ENCODE data around the gene NBEAL2. TPM values are rescaled to one million over a fixed set of nuclear protein-coding genes. Genes with fewer than 3 reads are reported as not detected.

Gene NBEAL2
- total RNA-seq, 1 donor, result 62.7 TPM

GRCh38 chr3:46985588-46985987 lies 6.1 kb downstream of the NBEAL2 start:
- Histone ChIP-seq H3K9me3 (ENCODE audit: low read depth, low read length) (no peaks in the 10 kb centered on the region), H3K4me1 (ENCODE audit: insufficient read depth, low read length) (peaks cover 100% of the 10 kb centered on the region), H3K4me3 (ENCODE audit: low read length) (no peak overlapping the region), H3K27me3 (ENCODE audit: insufficient read depth, low read length) (no peaks in the 10 kb centered on the region)

- no peak overlapping the region for H3K4me3 ChIP-seq (ENCODE audit: low read length)
- peaks cover 100% of the 10 kb centered on the region for H3K4me1 ChIP-seq (ENCODE audit: insufficient read depth, low read length)
- no peaks in the 10 kb centered on the region for H3K27me3 ChIP-seq (ENCODE audit: insufficient read depth, low read length)
- no peaks in the 10 kb centered on the region for H3K9me3 ChIP-seq (ENCODE audit: low read depth, low read length)
Observed at GRCh38 chr3:46986055-46986730, 6.7 kb downstream of the NBEAL2 start.

GRCh38 chr3:46986782-46987310 lies 7.4 kb downstream of the NBEAL2 start:
- Histone ChIP-seq H3K4me1 (ENCODE audit: insufficient read depth, low read length) (peaks cover 99% of the 10 kb centered on the region), H3K27me3 (ENCODE audit: insufficient read depth, low read length) (no peaks in the 10 kb centered on the region), H3K4me3 (ENCODE audit: low read length) (no peak overlapping the region), H3K9me3 (ENCODE audit: low read depth, low read length) (no peaks in the 10 kb centered on the region)

GRCh38 chr3:46987319-46987742 lies 7.9 kb downstream of the NBEAL2 start:
- H3K4me1 ChIP-seq (ENCODE audit: insufficient read depth, low read length), result peaks cover 98% of the 10 kb centered on the region
- H3K4me3 ChIP-seq (ENCODE audit: low read length), result peak overlapping the region; percentile 41
- no peaks in the 10 kb centered on the region for H3K27me3 ChIP-seq (ENCODE audit: insufficient read depth, low read length)
- H3K9me3 ChIP-seq (ENCODE audit: low read depth, low read length), result no peaks in the 10 kb centered on the region

- peaks cover 93% of the 10 kb centered on the region for H3K4me1 ChIP-seq (ENCODE audit: insufficient read depth, low read length)
- H3K4me3 ChIP-seq (ENCODE audit: low read length), result peak overlapping the region; percentile 41
- H3K27me3 ChIP-seq (ENCODE audit: insufficient read depth, low read length), result no peaks in the 10 kb centered on the region
- no peaks in the 10 kb centered on the region for H3K9me3 ChIP-seq (ENCODE audit: low read depth, low read length)
Observed at GRCh38 chr3:46987743-46988401, 8.4 kb downstream of the NBEAL2 start.

GRCh38 chr3:46988616-46989015 lies 9.2 kb downstream of the NBEAL2 start:
- Histone ChIP-seq H3K4me3 (ENCODE audit: low read length) (peak overlapping the region; percentile 41), H3K9me3 (ENCODE audit: low read depth, low read length) (no peaks in the 10 kb centered on the region), H3K4me1 (ENCODE audit: insufficient read depth, low read length) (peaks cover 85% of the 10 kb centered on the region), H3K27me3 (ENCODE audit: insufficient read depth, low read length) (no peaks in the 10 kb centered on the region)

- peaks cover 79% of the 10 kb centered on the region for H3K4me1 ChIP-seq (ENCODE audit: insufficient read depth, low read length)
- H3K4me3 ChIP-seq (ENCODE audit: low read length), result peak overlapping the region; percentile 41
- H3K9me3 ChIP-seq (ENCODE audit: low read depth, low read length), result no peaks in the 10 kb centered on the region
- H3K27me3 ChIP-seq (ENCODE audit: insufficient read depth, low read length), result no peaks in the 10 kb centered on the region
Observed at GRCh38 chr3:46989146-46989810, 9.8 kb downstream of the NBEAL2 start.

GRCh38 chr3:46990573-46991374 lies 11.3 kb downstream of the NBEAL2 start:
- Histone ChIP-seq H3K4me3 (ENCODE audit: low read length) (no peak overlapping the region), H3K27me3 (ENCODE audit: insufficient read depth, low read length) (no peaks in the 10 kb centered on the region), H3K9me3 (ENCODE audit: low read depth, low read length) (no peaks in the 10 kb centered on the region), H3K4me1 (ENCODE audit: insufficient read depth, low read length) (peaks cover 64% of the 10 kb centered on the region)

GRCh38 chr3:46991406-46992165 lies 12.1 kb downstream of the NBEAL2 start:
- Histone ChIP-seq H3K4me3 (ENCODE audit: low read length) (no peak overlapping the region), H3K27me3 (ENCODE audit: insufficient read depth, low read length) (no peaks in the 10 kb centered on the region), H3K9me3 (ENCODE audit: low read depth, low read length) (no peaks in the 10 kb centered on the region), H3K4me1 (ENCODE audit: insufficient read depth, low read length) (peaks cover 56% of the 10 kb centered on the region)

- no peak overlapping the region for H3K4me3 ChIP-seq (ENCODE audit: low read length)
- H3K27me3 ChIP-seq (ENCODE audit: insufficient read depth, low read length), result no peaks in the 10 kb centered on the region
- peaks cover 56% of the 10 kb centered on the region for H3K4me1 ChIP-seq (ENCODE audit: insufficient read depth, low read length)
- no peaks in the 10 kb centered on the region for H3K9me3 ChIP-seq (ENCODE audit: low read depth, low read length)
Observed at GRCh38 chr3:46992231-46992630, 12.8 kb downstream of the NBEAL2 start.

GRCh38 chr3:46993292-46993691 lies 13.8 kb downstream of the NBEAL2 start:
- H3K4me1 ChIP-seq (ENCODE audit: insufficient read depth, low read length), result peaks cover 55% of the 10 kb centered on the region
- H3K27me3 ChIP-seq (ENCODE audit: insufficient read depth, low read length), result no peaks in the 10 kb centered on the region
- no peak overlapping the region for H3K4me3 ChIP-seq (ENCODE audit: low read length)
- no peaks in the 10 kb centered on the region for H3K9me3 ChIP-seq (ENCODE audit: low read depth, low read length)

GRCh38 chr3:46993986-46994385 lies 14.5 kb downstream of the NBEAL2 start:
- no peaks in the 10 kb centered on the region for H3K9me3 ChIP-seq (ENCODE audit: low read depth, low read length)
- peaks cover 51% of the 10 kb centered on the region for H3K4me1 ChIP-seq (ENCODE audit: insufficient read depth, low read length)
- H3K27me3 ChIP-seq (ENCODE audit: insufficient read depth, low read length), result no peaks in the 10 kb centered on the region
- no peak overlapping the region for H3K4me3 ChIP-seq (ENCODE audit: low read length)

GRCh38 chr3:46994801-46995731 lies 15.6 kb downstream of the NBEAL2 start:
- Histone ChIP-seq H3K9me3 (ENCODE audit: low read depth, low read length) (no peaks in the 10 kb centered on the region), H3K27me3 (ENCODE audit: insufficient read depth, low read length) (no peaks in the 10 kb centered on the region), H3K4me1 (ENCODE audit: insufficient read depth, low read length) (peaks cover 40% of the 10 kb centered on the region), H3K4me3 (ENCODE audit: low read length) (no peak overlapping the region)
